GM18868 (cell line): Measurements from ENCODE around the gene VPS50.

ENCODE experiments used
- ATAC-seq: cut with Tn5 transposase; IDR thresholded peaks from one replicate; pipeline ENCODE4 v1.9.1; 2021; ENCODE audit warnings: mild to moderate bottlenecking, moderate library complexity; ENCODE audit not compliant: unreplicated experiment

Gene VPS50

DNA sequence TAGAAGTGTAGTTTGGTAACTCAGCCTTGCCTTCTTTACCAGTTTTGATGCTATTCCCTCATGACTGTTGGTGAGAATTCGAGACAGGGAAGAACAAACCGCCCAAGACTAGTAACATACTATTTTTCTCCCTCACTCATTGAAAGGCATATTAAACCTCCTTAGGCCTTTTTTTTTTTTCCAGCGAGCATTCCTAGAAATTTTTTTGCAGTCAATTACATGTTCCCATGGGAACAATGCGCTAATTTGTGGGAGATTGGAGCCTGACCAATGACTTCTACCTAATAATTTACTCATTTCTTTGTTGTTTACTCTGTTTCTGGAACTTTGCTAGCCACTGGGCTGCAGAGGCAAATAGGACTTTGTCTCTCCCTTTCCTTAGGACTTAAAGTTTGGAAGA is 6.0 kb downstream of the VPS50 start:
- no peak for ATAC-seq

DNA sequence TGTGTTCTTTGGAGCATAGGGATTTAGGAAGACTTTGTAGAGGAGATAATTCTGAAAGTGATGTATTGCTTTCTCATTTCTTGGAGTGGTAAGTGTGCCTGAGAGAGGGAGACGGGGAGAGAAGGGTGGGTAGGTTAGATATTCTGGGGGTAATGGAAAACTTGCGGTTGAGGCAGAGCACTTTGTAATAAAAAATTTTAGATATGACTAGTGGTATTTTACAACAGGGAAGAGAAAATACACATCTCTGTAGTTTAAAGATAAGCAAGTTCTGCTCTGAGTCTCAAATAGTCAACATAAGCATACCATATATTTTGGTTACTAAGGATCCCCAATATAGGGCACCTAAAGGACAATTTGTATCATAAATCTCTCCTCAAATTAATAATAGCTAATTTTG is 6.6 kb downstream of the VPS50 start:
- peak; percentile 65 for ATAC-seq

- ATAC-seq: no peak
Measured at GRCh38 chr7:93239824-93240223, 7.7 kb downstream of the VPS50 start.

DNA sequence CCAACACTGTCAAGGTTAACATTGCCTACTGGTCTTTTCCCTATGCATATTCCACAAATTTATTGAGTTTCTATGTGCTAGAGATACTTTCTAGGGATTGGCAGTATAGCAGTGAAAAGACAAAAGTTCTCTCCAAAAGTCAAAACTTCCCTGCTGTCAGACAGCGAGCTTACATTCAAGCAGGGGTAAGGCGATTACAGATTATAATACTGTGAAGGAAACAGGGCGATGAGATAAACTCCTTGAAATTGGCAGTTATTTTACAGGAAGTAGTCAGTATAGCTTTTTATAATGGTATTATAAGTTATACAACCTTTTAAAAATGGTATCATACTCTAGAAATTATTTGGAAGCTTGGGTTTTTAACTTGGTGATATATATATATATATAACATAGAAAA is 9.9 kb downstream of the VPS50 start:
- no peak for ATAC-seq

DNA sequence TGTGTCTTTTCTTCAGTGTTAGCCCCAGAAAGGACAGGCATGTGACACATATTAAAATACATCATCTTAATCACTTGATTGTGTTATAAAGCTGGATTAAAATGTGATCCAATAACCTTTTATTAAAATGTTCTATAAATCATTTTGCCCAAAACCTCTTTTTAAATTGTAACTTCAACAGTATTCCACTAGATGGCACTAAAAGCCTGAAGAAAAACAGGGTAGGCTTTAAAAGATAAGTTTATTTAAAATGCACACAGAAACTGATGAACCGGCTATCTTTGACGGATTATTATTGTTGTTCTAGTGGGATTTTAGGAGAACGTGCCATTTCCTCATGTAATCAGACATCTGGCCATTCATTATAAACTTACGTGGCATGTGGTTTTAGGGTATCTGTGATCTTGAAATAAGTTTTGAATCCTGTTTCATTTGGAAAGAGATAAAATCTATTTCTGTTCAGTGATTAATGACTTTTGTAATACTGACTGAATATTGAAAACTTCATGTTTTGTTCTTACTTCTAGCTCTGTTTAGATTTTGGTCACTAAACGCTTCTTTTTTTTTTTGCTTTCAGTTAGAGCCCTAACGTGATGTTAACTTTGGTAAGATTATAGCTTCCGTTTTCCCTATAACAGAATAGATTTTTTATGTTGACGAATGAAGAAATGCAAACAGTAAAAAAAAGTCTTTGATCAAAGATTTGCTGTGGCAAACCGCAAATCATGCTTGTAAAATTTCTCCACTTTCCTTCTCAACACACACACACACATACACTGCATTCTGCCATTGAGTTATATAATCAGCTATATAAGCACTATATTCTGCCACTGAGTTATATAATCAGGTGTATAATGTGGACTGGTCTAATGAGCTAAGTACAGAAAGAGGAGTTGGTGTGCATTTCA is 13.6 kb downstream of the VPS50 start:
- no peak for ATAC-seq

GRCh38 chr7:93249491-93250148 is 17.5 kb downstream of the VPS50 start:
- no peak for ATAC-seq

DNA sequence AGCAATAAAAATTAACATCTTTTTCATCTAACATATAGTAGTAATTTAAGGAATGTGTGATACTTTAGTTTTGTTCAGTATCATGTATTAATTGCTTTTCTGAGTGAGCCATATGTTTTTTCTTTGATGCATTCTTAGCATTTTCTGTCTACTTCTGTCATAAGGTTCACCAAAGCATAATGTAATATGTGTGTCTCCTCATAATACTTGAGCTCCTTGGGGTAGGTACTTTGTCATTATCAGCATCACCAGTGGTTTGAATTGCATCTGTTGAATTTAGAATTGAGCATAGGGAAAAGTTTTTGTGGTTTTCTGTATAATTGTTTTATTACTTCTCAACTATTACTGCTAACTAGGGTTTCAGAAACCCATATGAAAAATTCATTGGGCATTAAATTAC is 26.5 kb downstream of the VPS50 start:
- ATAC-seq: no peak

DNA sequence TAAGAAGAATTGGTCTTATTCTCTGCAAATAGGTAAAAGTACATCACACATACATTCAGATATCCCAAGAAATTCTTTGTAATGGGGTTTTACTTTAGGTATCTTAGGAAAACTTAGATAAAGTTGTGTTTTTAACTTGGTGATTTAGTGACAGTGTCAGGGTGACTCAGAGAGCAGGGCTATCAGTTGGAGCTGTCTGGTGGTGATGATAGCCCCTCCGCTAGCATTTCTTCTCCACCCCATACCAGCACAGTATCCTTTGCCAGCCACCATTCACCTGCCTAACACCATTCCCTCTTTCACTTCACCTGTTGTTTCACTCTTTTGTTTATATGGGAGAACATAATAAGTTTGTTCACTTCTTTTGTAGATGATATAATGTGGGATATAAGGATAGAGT is 30.4 kb downstream of the VPS50 start:
- ATAC-seq: no peak

- ATAC-seq: no peak
Measured at GRCh38 chr7:93265220-93265619, 33.1 kb downstream of the VPS50 start.

- no peak for ATAC-seq
Measured at GRCh38 chr7:93279541-93279940, 47.4 kb downstream of the VPS50 start.

GRCh38 chr7:93284908-93285307 is 52.7 kb downstream of the VPS50 start:
- no peak for ATAC-seq

- ATAC-seq: no peak
Measured at GRCh38 chr7:93293229-93293628, 61.1 kb downstream of the VPS50 start.

DNA sequence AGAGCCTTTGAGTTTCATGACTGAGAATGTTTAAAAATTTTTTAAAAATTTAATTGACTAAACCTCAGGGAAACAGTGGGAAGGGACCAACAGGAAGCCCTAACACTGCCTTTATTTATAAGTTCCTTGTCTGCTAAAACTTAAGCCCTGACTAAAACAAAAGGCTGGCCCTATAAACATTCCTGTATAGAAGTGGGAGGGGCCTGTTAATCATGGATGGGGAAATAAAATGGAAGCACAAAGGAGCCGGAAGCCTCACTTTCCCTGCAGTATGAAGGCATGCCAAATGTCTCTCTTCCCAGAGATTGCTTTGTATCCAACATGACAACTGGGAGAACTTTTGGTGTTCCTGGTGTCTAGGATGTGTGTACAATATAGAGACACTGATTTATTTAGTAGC is 66.0 kb downstream of the VPS50 start:
- ATAC-seq: no peak

DNA sequence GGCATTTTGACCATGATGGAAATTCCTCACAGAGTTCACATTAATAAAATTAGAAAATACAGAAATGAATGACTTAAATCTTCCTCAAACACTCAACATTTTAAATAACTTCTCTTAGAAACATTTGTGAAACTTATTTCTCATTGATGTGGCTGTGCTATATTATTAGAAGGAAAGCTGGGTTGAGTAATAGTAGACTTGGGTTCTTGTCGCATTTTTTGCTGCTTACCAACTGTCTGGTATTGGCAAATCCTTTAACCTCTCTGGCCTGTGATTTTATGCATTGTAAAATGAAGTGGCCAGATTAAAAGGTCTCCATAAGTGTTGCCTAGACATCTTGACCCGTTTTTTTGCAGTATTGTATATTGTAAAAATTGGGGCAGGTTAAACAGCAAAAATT is 66.5 kb downstream of the VPS50 start:
- ATAC-seq: no peak

DNA sequence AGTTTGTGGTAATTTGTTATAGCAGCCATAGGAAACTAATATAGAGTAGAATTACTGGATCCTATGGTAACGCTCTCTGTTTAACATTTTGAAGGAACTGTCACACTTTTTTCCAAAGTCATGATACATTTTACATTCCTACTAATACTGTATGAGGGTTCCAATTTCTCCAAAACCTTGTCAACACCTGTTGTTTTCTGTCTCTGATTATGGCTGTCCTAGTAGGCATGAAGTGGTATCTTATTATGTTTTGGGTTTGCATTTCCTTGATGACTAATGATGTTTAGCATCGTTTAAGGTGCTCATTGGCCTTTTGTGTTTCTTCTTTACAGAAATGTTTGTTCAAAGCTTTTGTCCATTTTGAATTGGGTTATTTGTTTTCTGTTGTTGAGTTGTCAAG is 69.6 kb downstream of the VPS50 start:
- ATAC-seq: no peak

DNA sequence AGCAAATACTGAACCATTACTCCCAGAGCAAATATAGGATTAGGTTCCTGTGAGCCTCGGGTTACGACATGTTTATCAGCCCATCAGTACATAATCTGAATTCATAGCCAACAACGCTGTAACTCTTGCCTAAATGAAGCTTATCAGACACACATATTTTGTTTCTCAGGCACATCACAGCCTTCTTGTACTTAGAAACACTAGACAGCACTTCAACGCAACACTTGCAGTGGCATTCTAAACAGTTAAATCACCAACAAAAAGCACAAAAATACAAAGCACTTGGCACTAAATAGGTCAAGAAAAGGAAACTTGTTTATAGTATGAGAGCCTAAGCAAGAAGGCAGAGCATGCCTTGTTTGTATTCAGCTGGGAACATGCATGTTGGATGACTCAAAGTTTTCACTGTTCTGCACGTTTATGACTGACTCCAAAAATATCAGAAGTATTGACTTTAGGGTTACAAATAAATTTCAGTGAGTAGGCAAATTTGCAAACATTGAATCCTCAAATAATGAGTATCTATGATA is 75.0 kb downstream of the VPS50 start:
- no peak for ATAC-seq

GRCh38 chr7:93307943-93308342 is 75.8 kb downstream of the VPS50 start:
- ATAC-seq: no peak

- no peak for ATAC-seq
Measured at GRCh38 chr7:93310346-93310745, 78.2 kb downstream of the VPS50 start.

DNA sequence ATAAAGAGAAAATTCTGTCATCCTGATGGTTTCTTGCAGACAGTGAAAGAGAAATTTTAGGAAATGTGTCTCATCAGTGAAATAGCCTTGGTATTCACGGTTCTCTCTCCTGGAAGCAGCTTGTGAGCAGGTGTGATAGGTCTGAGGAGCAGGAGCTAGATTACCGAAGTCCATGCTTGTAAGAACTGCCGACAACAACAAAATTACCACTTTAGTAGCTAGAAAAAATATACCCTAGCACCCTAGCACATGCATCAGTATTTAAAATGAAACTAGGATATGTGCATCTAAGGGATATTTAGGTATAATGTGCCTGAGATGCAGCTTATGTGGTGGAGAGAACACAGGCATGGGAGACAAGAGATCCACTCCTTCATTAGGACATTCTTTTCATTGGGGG is 82.3 kb downstream of the VPS50 start:
- ATAC-seq: no peak

DNA sequence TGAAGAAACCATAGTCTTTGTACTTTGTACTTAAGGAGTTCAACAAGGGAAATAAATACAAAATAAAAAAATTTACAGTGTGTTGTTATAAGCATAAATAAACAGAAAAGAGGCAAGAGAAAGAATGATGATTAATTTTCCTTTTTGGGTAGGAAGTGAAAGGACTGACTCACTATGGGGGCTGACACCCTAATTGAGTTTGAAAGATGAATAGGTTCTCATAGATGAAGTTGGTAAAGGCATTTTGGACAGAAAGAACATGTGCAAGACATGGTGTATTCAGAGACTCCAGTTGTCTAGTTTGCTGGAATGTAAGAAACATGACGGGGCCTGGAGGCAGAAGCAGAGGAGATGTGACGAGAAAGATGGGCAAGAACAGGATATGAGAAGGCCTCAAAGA is 83.7 kb downstream of the VPS50 start:
- no peak for ATAC-seq

DNA sequence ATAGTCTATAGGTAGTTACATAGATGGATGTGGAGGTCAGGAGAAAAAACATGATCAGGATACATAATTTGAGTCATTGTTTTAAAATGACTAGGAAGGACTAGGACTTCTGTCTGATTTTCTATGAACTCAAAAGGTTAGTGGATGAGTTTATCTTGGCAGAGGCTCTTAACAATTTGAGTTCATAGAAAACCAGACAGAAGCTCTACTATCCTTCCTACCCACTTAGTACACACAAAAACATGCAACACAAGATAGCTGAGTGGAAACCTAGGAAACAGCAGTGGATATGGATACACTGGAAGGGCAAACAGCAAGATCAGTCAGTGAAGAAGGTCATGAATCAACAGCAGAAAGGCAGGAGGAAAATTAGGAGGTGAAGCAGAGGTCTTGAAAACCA is 84.6 kb downstream of the VPS50 start:
- no peak for ATAC-seq

DNA sequence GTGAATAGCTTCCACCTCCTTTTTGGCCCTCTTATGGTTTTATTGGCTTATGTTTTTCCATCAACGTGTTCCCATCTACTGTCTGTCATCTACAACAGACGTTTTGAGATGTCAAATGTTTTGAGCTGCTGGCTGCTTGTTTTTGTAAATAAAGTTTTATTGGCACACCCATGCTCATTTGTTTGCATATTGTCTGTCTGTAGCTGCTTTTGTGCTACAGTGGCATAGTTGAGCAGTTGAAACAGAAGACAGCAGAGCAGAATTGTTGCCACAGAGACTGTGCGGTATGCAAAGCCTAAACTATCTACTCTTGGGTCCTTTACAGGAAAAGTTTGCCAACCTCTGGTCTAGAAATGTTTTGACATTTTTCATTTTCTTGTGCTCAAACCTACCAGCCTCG is 88.7 kb downstream of the VPS50 start:
- no peak for ATAC-seq
